Fibroblast of lung (primary cell): ENCODE results near the gene NF1. TPM values are rescaled to one million over a fixed set of nuclear protein-coding genes. Genes with fewer than 3 reads are reported as not detected.

Experiments used
- DNase-seq, 2 donors: peaks; one replicate each; pipeline versions ENCODE4 v3.0.0 to v3.0.0-alpha.2; 2010; ENCODE audit warnings: low read depth in 2 of 2
- H2AFZ ChIP-seq: 2 replicates; pipeline ENCODE4 v1.5.1; 2012; ENCODE audit warnings: low read length, control low read depth, inconsistent platforms
- H3K27ac ChIP-seq: 2 replicates; pipeline ENCODE4 v1.5.1; 2011; ENCODE audit warnings: low read length, control low read depth; ENCODE audit not compliant: insufficient read depth
- H3K27me3 ChIP-seq: 2 replicates; pipeline ENCODE4 v1.5.1; 2011; ENCODE audit warnings: mild to moderate bottlenecking, low read length; ENCODE audit not compliant: control insufficient read depth, insufficient read depth
- H3K36me3 ChIP-seq: 2 replicates; pipeline ENCODE4 v1.5.1; 2011; ENCODE audit warnings: low read length; ENCODE audit not compliant: control insufficient read depth, insufficient read depth
- H3K4me1 ChIP-seq: 2 replicates; pipeline ENCODE4 v1.5.1; 2011; ENCODE audit warnings: low read length; ENCODE audit not compliant: control insufficient read depth, insufficient read depth; ENCODE audit errors: extremely low read depth
- H3K4me2 ChIP-seq: 2 replicates; pipeline ENCODE4 v1.5.1; 2011; ENCODE audit warnings: low read length, control low read depth; ENCODE audit not compliant: insufficient read depth; ENCODE audit errors: extremely low read depth
- H3K4me3 ChIP-seq, 4 experiments: fragments of 200-600 bp in 1 of 4; sonication (generic) in 1 of 4; replicated peaks in 1 of 4; 2 replicates each; pipeline ENCODE4 v1.5.1; 2011 to 2016; ENCODE audit warnings: low read length in 4 of 4, low read depth in 3 of 4, mild to moderate bottlenecking in 3 of 4, control low read depth in 2 of 4, inconsistent platforms in 1 of 4, mixed read lengths in 1 of 4; ENCODE audit not compliant: insufficient read depth in 1 of 4; ENCODE audit errors: control extremely low read depth in 1 of 4
- H3K79me2 ChIP-seq: 2 replicates; pipeline ENCODE4 v1.5.1; 2012; ENCODE audit warnings: mild to moderate bottlenecking, low read length, inconsistent platforms; ENCODE audit not compliant: control insufficient read depth, insufficient read depth
- H3K9ac ChIP-seq: 2 replicates; pipeline ENCODE4 v1.5.1; 2011; ENCODE audit warnings: mild to moderate bottlenecking, low read length, control low read depth; ENCODE audit not compliant: insufficient read depth
- H3K9me3 ChIP-seq: 2 replicates; pipeline ENCODE4 v1.5.1; 2012; ENCODE audit warnings: low read depth, low read length; ENCODE audit not compliant: control insufficient read depth, insufficient read depth
- H4K20me1 ChIP-seq: 2 replicates; pipeline ENCODE4 v1.5.1; 2011; ENCODE audit warnings: low read length; ENCODE audit not compliant: control insufficient read depth, insufficient read depth; ENCODE audit errors: extremely low read depth
- CTCF ChIP-seq, 2 donors: IDR thresholded peaks in 1 of 2; conservative IDR thresholded peaks in 1 of 2; 1 replicate in 1 of 2; 2 replicates in 1 of 2; pipeline ENCODE4 v1.5.1; 2011 to 2012; ENCODE audit warnings: low read length in 2 of 2, control low read depth in 1 of 2, inconsistent platforms in 1 of 2, low read depth in 1 of 2, mild to moderate bottlenecking in 1 of 2
- EZH2 ChIP-seq: IDR thresholded peaks from 2 replicates; pipeline ENCODE4 v1.5.1; 2012; ENCODE audit warnings: low read length, control low read depth, mild to moderate bottlenecking; ENCODE audit errors: missing control alignments
- polyA plus RNA-seq, 2 donors: library from polyadenylated mRNA; depleted of rRNA in 1 of 2; stranded (reverse) in 1 of 2; unstranded in 1 of 2; fragments of >200 nt; gene quantifications; 2 replicates each; pipeline ENCODE4 v1.2.1, GENCODE V29; 2011 to 2012; ENCODE audit warnings: missing spikeins in 1 of 2
- total RNA-seq: library from RNA; depleted of rRNA; stranded (reverse); fragments of >200 nt; gene quantifications from 2 replicates; pipeline ENCODE4 v1.2.1, GENCODE V29; 2014

NF1 gene
- total and polyA plus RNA-seq, 2 donors (not counting 1 experiment from before 2014, with no cell fraction given): 52.8 to 78.8 TPM

GRCh38 chr17:31096106-31096436 lies 1.3 kb downstream of the NF1 start:
- Histone ChIP-seq H3K4me2 (peak overlapping the region; percentile 77), H2AFZ (peak overlapping the region; percentile 47), H4K20me1 (no peaks in the 10 kb centered on the region), H3K4me1 (peaks cover 4% of the 10 kb centered on the region), H3K79me2 (peaks cover 51% of the 10 kb centered on the region), H3K27me3 (no peaks in the 10 kb centered on the region), H3K4me3 (peak overlapping the region; percentile 69 to 93 (median 90)), H3K9me3 (no peaks in the 10 kb centered on the region), H3K27ac (peak overlapping the region; percentile 73), H3K36me3 (no peaks in the 10 kb centered on the region), H3K9ac (peak overlapping the region; percentile 90)
- peak in 1 of 2 donors; percentile 35 for DNase-seq
- TF ChIP-seq CTCF (conservative IDR thresholded peaks at IDR 0.05 in 1 of 2, IDR thresholded peaks at IDR 0.05 in 1 of 2; ENCODE audit: low read depth in 1 of 2, low read length in 2 of 2): no peak

GRCh38 chr17:31099016-31099415 lies 4.2 kb downstream of the NF1 start:
- Histone ChIP-seq H2AFZ (no peak overlapping the region), H3K4me2 (no peak overlapping the region), H3K27me3 (no peaks in the 10 kb centered on the region), H3K4me3 (no peak overlapping the region), H3K27ac (no peak overlapping the region), H3K36me3 (no peaks in the 10 kb centered on the region), H3K79me2 (peaks cover 73% of the 10 kb centered on the region), H3K9me3 (no peaks in the 10 kb centered on the region), H4K20me1 (no peaks in the 10 kb centered on the region), H3K4me1 (peaks cover 4% of the 10 kb centered on the region), H3K9ac (no peak overlapping the region)
- TF ChIP-seq CTCF (conservative IDR thresholded peaks at IDR 0.05 in 1 of 2, IDR thresholded peaks at IDR 0.05 in 1 of 2; ENCODE audit: low read depth in 1 of 2, low read length in 2 of 2) (no peak), EZH2 (no peak)
- DNase-seq: peak in 1 of 2 donors; percentile 63

GRCh38 chr17:31100840-31101459 lies 6.2 kb downstream of the NF1 start:
- TF ChIP-seq EZH2 (no peak), CTCF (conservative IDR thresholded peaks at IDR 0.05 in 1 of 2, IDR thresholded peaks at IDR 0.05 in 1 of 2; ENCODE audit: low read depth in 1 of 2, low read length in 2 of 2) (no peak)
- Histone ChIP-seq H3K4me3 (no peak overlapping the region), H2AFZ (no peak overlapping the region), H3K4me1 (peaks cover 4% of the 10 kb centered on the region), H3K9me3 (no peaks in the 10 kb centered on the region), H3K79me2 (peaks cover 78% of the 10 kb centered on the region), H4K20me1 (no peaks in the 10 kb centered on the region), H3K4me2 (no peak overlapping the region), H3K27ac (no peak overlapping the region), H3K9ac (no peak overlapping the region), H3K36me3 (no peaks in the 10 kb centered on the region), H3K27me3 (no peaks in the 10 kb centered on the region)
- no peak for DNase-seq
